Natural killer cell (primary cell): ENCODE measurements around the gene RAB19. TPM values are rescaled to one million over a fixed set of nuclear protein-coding genes. Genes with fewer than 3 reads are reported as not detected.
"Not testable (repeated sequence)": the region's sequence is repeated elsewhere in the genome, so short reads cannot be mapped to it uniquely, and the experiment has no call there.

Experiments
- ATAC-seq, 3 donors: fragments of 150-1000 bp in 2 of 3; fragments of 200-7000 bp in 1 of 3; cut with Tn5 transposase; 1 replicate in 1 of 3; 2 replicates in 2 of 3; pipeline ENCODE4 v1.10.0; 2021; ENCODE audit warnings: mild to moderate bottlenecking in 2 of 3, moderate library complexity in 2 of 3
- DNase-seq, 2 donors: peaks; one replicate each; pipeline versions ENCODE4 v3.0.0 to v3.0.0-alpha.2; 2013 to 2021; ENCODE audit warnings: mixed read lengths in 1 of 2
- H3K27ac ChIP-seq: one replicate; pipeline ENCODE4 v1.5.1; 2013; ENCODE audit warnings: mild to moderate bottlenecking, low read length
- H3K27me3 ChIP-seq: one replicate; pipeline ENCODE4 v1.6.1; 2013; ENCODE audit warnings: low read length; ENCODE audit not compliant: control insufficient read depth, insufficient read depth
- H3K36me3 ChIP-seq: one replicate; pipeline ENCODE4 v1.6.1; 2013; ENCODE audit warnings: low read length; ENCODE audit not compliant: control insufficient read depth, insufficient read depth
- H3K4me1 ChIP-seq: one replicate; pipeline ENCODE4 v1.6.1; 2013; ENCODE audit warnings: low read length; ENCODE audit not compliant: control insufficient read depth, insufficient read depth
- H3K4me3 ChIP-seq: one replicate; pipeline ENCODE4 v1.5.1; 2013; ENCODE audit warnings: low read length
- H3K9me3 ChIP-seq: one replicate; pipeline ENCODE4 v1.6.1; 2013; ENCODE audit warnings: low read length; ENCODE audit not compliant: control insufficient read depth, insufficient read depth
- H3K27ac Mint-ChIP-seq, 2 donors: one replicate each; pipeline ENCODE4 v1.8.0; 2022; ENCODE audit warnings: mild to moderate bottlenecking in 2 of 2, mixed read lengths in 2 of 2, moderate library complexity in 1 of 2
- H3K27me3 Mint-ChIP-seq, 2 donors: one replicate each; pipeline ENCODE4 v1.8.0; 2022; ENCODE audit warnings: low read depth in 2 of 2, mixed read lengths in 2 of 2
- H3K36me3 Mint-ChIP-seq: one replicate; pipeline ENCODE4 v1.8.0; 2022; ENCODE audit warnings: mixed read lengths
- H3K4me1 Mint-ChIP-seq, 2 donors: one replicate each; pipeline ENCODE4 v1.8.0; 2022; ENCODE audit warnings: mixed read lengths in 2 of 2
- H3K4me3 Mint-ChIP-seq: one replicate; pipeline ENCODE4 v1.8.0; 2022; ENCODE audit warnings: mild to moderate bottlenecking, moderate library complexity, mixed read lengths
- H3K9me3 Mint-ChIP-seq, 2 donors: one replicate each; pipeline ENCODE4 v1.8.0; 2022; ENCODE audit warnings: mixed read lengths in 2 of 2
- WGBS: methylation state at CpG from one replicate; pipeline ENCODE4 v1.1.7; 2013; ENCODE audit warnings: missing lambda C conversion rate; ENCODE audit not compliant: insufficient coverage; 5-methylcytosine and 5-hydroxymethylcytosine counted together
- intact Hi-C: fragments of 100-400 bp; cut with micrococcal nuclease; formaldehyde crosslinking; loops from one replicate; pipeline ENCODE4 v1.14.2; 2022
- total RNA-seq, 4 donors: library from RNA; stranded (reverse); fragments of 120-200 nt in 1 of 4; gene quantifications; one replicate each; pipeline versions ENCODE4 v1.2.3 to v1.2.4, GENCODE V29; 2013 to 2022
- TF ChIP-seq, protein P1 (sequence below): fragments of 200-600 bp; IDR thresholded peaks from one replicate; pipeline ENCODE4 v1.8.0; 2022; ENCODE audit warnings: antibody characterized with exemption

RAB19 gene
- total RNA-seq, 3 donors from 2014 or later (not counting 1 experiment from before 2014, with no cell fraction given) = 1.9 to 3.3 (median 2.8) TPM

DNA sequence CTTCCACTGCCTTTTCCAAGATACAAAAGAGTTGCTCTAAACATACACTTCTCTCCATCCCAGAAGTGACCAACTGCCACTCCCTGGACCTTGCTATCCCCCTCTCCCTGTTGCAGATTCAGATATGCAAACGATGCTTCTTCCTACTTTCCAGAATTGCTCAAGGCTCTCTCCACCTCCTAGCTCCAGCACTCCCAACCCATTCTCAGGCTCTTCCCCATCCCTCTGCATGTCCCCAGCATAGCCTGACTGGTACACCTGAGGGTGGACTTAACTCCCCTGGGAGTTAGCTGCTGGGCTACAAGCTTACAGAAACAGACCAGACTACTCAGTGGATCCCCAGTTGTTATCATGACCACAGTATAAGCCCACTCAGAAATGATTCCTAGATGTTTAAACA, 47.9 kb downstream of the RAB19 start:
- intact Hi-C loops = no loop called here
- no peak overlapping the region for H3K27ac ChIP-seq
- peaks cover 9% of the 10 kb centered on the region for H3K4me1 ChIP-seq
- DNase-seq = no peak
- peaks cover 29 to 30% of the 10 kb centered on the region in 2 donors for H3K4me1 Mint-ChIP-seq
- H3K27ac Mint-ChIP-seq = peak overlapping the region; percentile 9 to 12
- TF ChIP-seq, protein P1, sequence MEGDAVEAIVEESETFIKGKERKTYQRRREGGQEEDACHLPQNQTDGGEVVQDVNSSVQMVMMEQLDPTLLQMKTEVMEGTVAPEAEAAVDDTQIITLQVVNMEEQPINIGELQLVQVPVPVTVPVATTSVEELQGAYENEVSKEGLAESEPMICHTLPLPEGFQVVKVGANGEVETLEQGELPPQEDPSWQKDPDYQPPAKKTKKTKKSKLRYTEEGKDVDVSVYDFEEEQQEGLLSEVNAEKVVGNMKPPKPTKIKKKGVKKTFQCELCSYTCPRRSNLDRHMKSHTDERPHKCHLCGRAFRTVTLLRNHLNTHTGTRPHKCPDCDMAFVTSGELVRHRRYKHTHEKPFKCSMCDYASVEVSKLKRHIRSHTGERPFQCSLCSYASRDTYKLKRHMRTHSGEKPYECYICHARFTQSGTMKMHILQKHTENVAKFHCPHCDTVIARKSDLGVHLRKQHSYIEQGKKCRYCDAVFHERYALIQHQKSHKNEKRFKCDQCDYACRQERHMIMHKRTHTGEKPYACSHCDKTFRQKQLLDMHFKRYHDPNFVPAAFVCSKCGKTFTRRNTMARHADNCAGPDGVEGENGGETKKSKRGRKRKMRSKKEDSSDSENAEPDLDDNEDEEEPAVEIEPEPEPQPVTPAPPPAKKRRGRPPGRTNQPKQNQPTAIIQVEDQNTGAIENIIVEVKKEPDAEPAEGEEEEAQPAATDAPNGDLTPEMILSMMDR = no peak
- H3K9me3 ChIP-seq = no peaks in the 10 kb centered on the region
- 93% methylated on average over 1 of the region's 1 CpG for WGBS
- no peaks in the 10 kb centered on the region for H3K27me3 Mint-ChIP-seq
- no peak overlapping the region for H3K4me3 ChIP-seq
- H3K27me3 ChIP-seq = no peaks in the 10 kb centered on the region
- H3K36me3 ChIP-seq = peaks cover 39% of the 10 kb centered on the region
- H3K9me3 Mint-ChIP-seq = no peaks in the 10 kb centered on the region
- H3K4me3 Mint-ChIP-seq = no peak overlapping the region
- H3K36me3 Mint-ChIP-seq = peaks cover 36% of the 10 kb centered on the region
- ATAC-seq = peak in 1 of 3 donors; percentile 18

DNA sequence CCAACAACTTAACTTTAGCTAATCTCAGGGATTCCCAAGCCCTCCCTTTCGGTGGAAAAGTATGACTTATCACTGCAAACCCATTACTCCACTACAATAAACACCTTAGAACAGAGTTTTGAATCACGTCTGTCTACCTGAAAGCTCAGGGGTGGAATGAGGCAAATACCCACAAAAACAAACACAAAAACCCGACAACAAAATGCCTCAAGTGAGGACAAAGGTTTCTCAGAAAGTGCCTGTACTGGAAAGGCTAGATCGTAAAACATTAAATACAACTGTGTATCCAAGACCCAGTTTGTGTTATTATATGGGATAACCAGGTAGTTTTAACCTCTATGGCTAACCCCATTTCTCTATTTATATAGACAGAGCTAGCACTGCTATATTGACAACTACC, 49.4 kb downstream of the RAB19 start:
- Mint-ChIP-seq H3K9me3 (no peaks in the 10 kb centered on the region), H3K36me3 (peaks cover 36% of the 10 kb centered on the region)
- peaks cover 48% of the 10 kb centered on the region for H3K36me3 ChIP-seq

DNA sequence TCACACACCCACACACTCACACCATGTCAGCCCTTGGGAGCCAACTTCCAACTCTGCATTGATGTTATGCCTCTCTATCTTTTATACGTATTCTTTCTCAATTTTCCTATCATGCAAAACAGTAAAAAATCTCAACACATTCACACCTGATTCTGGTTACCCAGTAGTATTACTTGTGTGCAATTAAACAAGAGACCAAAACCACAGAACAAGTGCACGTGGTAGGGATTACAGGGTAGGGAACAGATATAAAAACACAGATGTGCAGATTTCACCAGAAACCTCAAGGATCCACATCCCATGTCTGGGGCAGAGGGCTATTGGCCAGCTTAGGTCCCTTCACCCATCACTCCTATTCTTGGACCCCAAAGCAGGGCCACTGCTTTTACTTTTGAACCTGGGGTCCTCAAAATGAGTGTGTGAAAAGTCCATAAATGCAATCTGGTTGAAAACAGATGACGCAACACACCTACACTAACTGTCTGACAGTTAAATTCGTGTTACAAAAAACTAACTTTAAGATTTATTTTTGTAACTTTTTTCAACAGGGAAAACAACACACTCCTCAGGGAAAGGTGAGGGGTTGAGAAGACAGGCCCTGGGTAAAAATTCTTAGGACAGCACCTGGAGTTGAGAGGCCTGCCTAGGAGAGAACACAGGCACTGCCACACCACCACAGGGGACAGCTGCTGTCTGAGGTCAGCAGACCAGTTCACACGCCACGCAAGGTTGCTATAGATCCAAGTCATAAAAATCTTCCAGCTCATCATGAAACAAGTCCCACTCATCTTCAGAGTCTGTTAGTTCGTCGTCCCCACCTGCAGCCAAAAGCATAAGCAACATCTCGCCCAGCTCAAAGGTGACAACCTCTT, 50.2 kb downstream of the RAB19 start:
- DNase-seq, H3K27ac Mint-ChIP-seq, H3K4me3 Mint-ChIP-seq, H3K9me3 ChIP-seq, H3K27me3 ChIP-seq, ATAC-seq, H3K4me1 ChIP-seq, H3K27ac ChIP-seq, H3K4me3 ChIP-seq, intact Hi-C loops, H3K9me3 Mint-ChIP-seq, H3K27me3 Mint-ChIP-seq: not testable (repeated sequence)
- H3K36me3 ChIP-seq = peaks cover 55% of the 10 kb centered on the region
- WGBS = 91% methylated on average over 6 of the region's 9 CpGs
- Mint-ChIP-seq H3K36me3 (peaks cover 40% of the 10 kb centered on the region), H3K4me1 (peaks cover 20 to 30% of the 10 kb centered on the region in 2 donors)

More for the DNA sequence above, 49.4 kb downstream of the RAB19 start:
- no peaks in the 10 kb centered on the region for H3K27me3 ChIP-seq
- TF ChIP-seq, protein P1 = no peak
- no peak for DNase-seq
- 98% methylated on average over 3 of the region's 4 CpGs for WGBS
- Mint-ChIP-seq H3K27me3 (no peaks in the 10 kb centered on the region), H3K27ac (no peak overlapping the region), H3K4me3 (no peak overlapping the region), H3K4me1 (peaks cover 17 to 30% of the 10 kb centered on the region in 2 donors)
- H3K4me1 ChIP-seq = peaks cover 9% of the 10 kb centered on the region
- ATAC-seq = no peak
- no peak overlapping the region for H3K27ac ChIP-seq
- no peaks in the 10 kb centered on the region for H3K9me3 ChIP-seq
- intact Hi-C loops = no loop called here
- H3K4me3 ChIP-seq = no peak overlapping the region

DNA sequence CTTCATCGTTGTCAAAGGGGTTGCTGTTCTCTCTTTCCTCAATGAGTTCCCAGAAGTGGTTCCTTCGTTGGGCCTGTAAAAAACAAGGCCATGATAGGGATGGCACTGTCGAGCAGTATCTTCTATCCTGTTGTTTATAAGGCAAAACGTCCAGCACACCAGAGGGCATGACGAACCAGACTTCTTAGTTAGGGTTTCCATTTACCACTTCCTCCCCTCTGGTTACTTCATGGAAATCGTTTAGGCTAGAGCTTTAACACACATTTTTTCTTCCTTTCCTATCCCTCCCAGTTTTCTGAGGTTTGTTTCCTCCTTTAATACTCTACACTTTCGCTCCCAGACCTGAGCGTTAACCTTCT, 50.8 kb downstream of the RAB19 start:
- Mint-ChIP-seq H3K4me1 (peaks cover 21 to 30% of the 10 kb centered on the region in 2 donors), H3K27me3 (no peaks in the 10 kb centered on the region), H3K9me3 (no peaks in the 10 kb centered on the region), H3K4me3 (no peak overlapping the region), H3K36me3 (peaks cover 46% of the 10 kb centered on the region), H3K27ac (peak overlapping the region in 1 of 2 donors; percentile 48)
- TF ChIP-seq, protein P1 = no peak
- DNase-seq (no peak), ATAC-seq (no peak)
- H3K36me3 ChIP-seq = peaks cover 60% of the 10 kb centered on the region
- H3K4me3 ChIP-seq = no peak overlapping the region
- no peaks in the 10 kb centered on the region for H3K27me3 ChIP-seq
- peaks cover 9% of the 10 kb centered on the region for H3K4me1 ChIP-seq
- 72% methylated on average over 8 of the region's 8 CpGs for WGBS
- no peaks in the 10 kb centered on the region for H3K9me3 ChIP-seq
- intact Hi-C loops = no loop called here
- no peak overlapping the region for H3K27ac ChIP-seq
